Activated naive CD8-positive, alpha-beta T cell treated with anti-CD3 and anti-CD28 coated beads for 36 hours (primary cell): Measurements from ENCODE around the gene ARHGAP12. TPM values are rescaled to one million over a fixed set of nuclear protein-coding genes. Genes with fewer than 3 reads are reported as not detected.

Experiments used
- DNase-seq: peaks from one replicate; pipeline ENCODE4 v3.0.0; 2021
- H3K27ac Mint-ChIP-seq: one replicate; pipeline ENCODE4 v1.8.0; 2022; ENCODE audit warnings: mild to moderate bottlenecking, moderate library complexity, mixed read lengths
- H3K27me3 Mint-ChIP-seq: one replicate; pipeline ENCODE4 v1.8.0; 2022; ENCODE audit warnings: mild to moderate bottlenecking, mixed read lengths
- H3K36me3 Mint-ChIP-seq: one replicate; pipeline ENCODE4 v1.8.0; 2021; ENCODE audit warnings: mild to moderate bottlenecking, mixed read lengths
- H3K4me1 Mint-ChIP-seq: one replicate; pipeline ENCODE4 v1.8.0; 2021; ENCODE audit warnings: mixed read lengths
- H3K4me3 Mint-ChIP-seq: one replicate; pipeline ENCODE4 v1.8.0; 2022; ENCODE audit warnings: mild to moderate bottlenecking, moderate library complexity, mixed read lengths
- H3K9me3 Mint-ChIP-seq: one replicate; pipeline ENCODE4 v1.8.0; 2022; ENCODE audit warnings: mixed read lengths
- total RNA-seq, 2 experiments: library from RNA; stranded (reverse); gene quantifications; one replicate each; pipeline ENCODE4 v1.2.3, GENCODE V29; 2021

ARHGAP12 gene
- total RNA-seq, 2 experiments from 2014 or later, result 2.8 to 3.4 TPM

- peaks cover 16% of the 10 kb centered on the region for H3K9me3 Mint-ChIP-seq
- no peaks in the 10 kb centered on the region for H3K27me3 Mint-ChIP-seq
- DNase-seq, result no peak
- no peak overlapping the region for H3K4me3 Mint-ChIP-seq
- H3K27ac Mint-ChIP-seq, result no peak overlapping the region
- peaks cover 13% of the 10 kb centered on the region for H3K36me3 Mint-ChIP-seq
- H3K4me1 Mint-ChIP-seq, result peaks cover 17% of the 10 kb centered on the region
Observed at GRCh38 chr10:31956200-31956946, 27.7 kb upstream of the ARHGAP12 start.

- no peaks in the 10 kb centered on the region for H3K27me3 Mint-ChIP-seq
- H3K36me3 Mint-ChIP-seq, result peaks cover 13% of the 10 kb centered on the region
- H3K4me3 Mint-ChIP-seq, result no peak overlapping the region
- peaks cover 18% of the 10 kb centered on the region for H3K9me3 Mint-ChIP-seq
- DNase-seq, result no peak
- H3K27ac Mint-ChIP-seq, result no peak overlapping the region
- H3K4me1 Mint-ChIP-seq, result peaks cover 11% of the 10 kb centered on the region
Observed at GRCh38 chr10:31954410-31955191, 26.0 kb upstream of the ARHGAP12 start.

- no peak for DNase-seq
- Mint-ChIP-seq H3K4me3 (no peak overlapping the region), H3K36me3 (peaks cover 13% of the 10 kb centered on the region), H3K27me3 (no peaks in the 10 kb centered on the region), H3K9me3 (peaks cover 18% of the 10 kb centered on the region), H3K27ac (no peak overlapping the region), H3K4me1 (peaks cover 7% of the 10 kb centered on the region)
Observed at GRCh38 chr10:31953480-31953879, 24.8 kb upstream of the ARHGAP12 start.

GRCh38 chr10:31953080-31953479 is 24.4 kb upstream of the ARHGAP12 start:
- no peak overlapping the region for H3K4me3 Mint-ChIP-seq
- H3K36me3 Mint-ChIP-seq, result peaks cover 13% of the 10 kb centered on the region
- no peak overlapping the region for H3K27ac Mint-ChIP-seq

DNA sequence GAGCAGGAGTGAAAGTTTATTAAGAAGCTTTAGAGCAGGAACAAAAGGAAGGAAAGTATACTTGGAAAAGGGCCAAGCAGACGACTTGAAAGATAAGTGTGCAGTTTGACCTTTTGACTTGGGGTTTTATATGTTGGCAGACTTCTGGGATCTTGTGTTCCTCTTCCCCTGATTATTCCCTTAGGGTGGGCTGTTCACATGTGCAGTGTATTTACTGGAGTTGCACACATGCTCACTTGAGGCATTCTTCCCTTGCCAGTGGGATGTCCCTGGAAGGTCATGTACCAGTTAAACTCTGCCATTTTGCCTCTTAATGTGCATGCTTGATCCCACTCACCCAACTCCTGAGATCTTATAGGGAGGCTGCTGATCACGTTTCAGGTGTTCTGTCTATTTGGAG is 23.4 kb upstream of the ARHGAP12 start:
- DNase-seq, result no peak
- Mint-ChIP-seq H3K4me3 (no peak overlapping the region), H3K9me3 (peaks cover 18% of the 10 kb centered on the region), H3K36me3 (peaks cover 13% of the 10 kb centered on the region), H3K27me3 (no peaks in the 10 kb centered on the region), H3K27ac (no peak overlapping the region), H3K4me1 (peaks cover 7% of the 10 kb centered on the region)

More at GRCh38 chr10:31953080-31953479, 24.4 kb upstream of the ARHGAP12 start:
- DNase-seq, result no peak
- Mint-ChIP-seq H3K27me3 (no peaks in the 10 kb centered on the region), H3K9me3 (peaks cover 18% of the 10 kb centered on the region), H3K4me1 (peaks cover 7% of the 10 kb centered on the region)

- no peak overlapping the region for H3K27ac Mint-ChIP-seq
- H3K4me3 Mint-ChIP-seq, result no peak overlapping the region
- peaks cover 7% of the 10 kb centered on the region for H3K4me1 Mint-ChIP-seq
- no peaks in the 10 kb centered on the region for H3K27me3 Mint-ChIP-seq
- peaks cover 1% of the 10 kb centered on the region for H3K36me3 Mint-ChIP-seq
- DNase-seq, result no peak
- H3K9me3 Mint-ChIP-seq, result peaks cover 8% of the 10 kb centered on the region
Observed at GRCh38 chr10:31949266-31949665, 20.6 kb upstream of the ARHGAP12 start.

DNA sequence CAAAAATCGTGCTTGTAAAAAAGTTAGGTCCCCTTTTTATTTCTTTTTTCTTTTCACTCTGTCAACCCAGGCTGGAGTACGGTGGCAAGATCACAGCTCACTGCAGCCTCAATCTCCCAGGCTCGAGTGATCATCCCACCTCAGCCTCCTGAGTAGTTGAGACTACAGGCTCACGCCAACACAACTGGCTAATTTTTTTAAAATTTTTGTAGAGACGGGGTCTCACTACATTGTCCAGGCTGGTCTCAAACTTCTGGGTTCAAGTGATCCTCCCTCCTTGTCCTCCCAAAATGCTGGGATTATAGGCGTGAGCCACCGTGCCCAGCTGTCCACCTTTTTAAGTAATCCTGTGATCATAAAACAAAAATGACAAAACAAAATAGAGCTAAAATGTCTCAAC is 19.4 kb upstream of the ARHGAP12 start:
- Mint-ChIP-seq H3K36me3 (no peaks in the 10 kb centered on the region), H3K4me3 (no peak overlapping the region), H3K27ac (no peak overlapping the region)

DNA sequence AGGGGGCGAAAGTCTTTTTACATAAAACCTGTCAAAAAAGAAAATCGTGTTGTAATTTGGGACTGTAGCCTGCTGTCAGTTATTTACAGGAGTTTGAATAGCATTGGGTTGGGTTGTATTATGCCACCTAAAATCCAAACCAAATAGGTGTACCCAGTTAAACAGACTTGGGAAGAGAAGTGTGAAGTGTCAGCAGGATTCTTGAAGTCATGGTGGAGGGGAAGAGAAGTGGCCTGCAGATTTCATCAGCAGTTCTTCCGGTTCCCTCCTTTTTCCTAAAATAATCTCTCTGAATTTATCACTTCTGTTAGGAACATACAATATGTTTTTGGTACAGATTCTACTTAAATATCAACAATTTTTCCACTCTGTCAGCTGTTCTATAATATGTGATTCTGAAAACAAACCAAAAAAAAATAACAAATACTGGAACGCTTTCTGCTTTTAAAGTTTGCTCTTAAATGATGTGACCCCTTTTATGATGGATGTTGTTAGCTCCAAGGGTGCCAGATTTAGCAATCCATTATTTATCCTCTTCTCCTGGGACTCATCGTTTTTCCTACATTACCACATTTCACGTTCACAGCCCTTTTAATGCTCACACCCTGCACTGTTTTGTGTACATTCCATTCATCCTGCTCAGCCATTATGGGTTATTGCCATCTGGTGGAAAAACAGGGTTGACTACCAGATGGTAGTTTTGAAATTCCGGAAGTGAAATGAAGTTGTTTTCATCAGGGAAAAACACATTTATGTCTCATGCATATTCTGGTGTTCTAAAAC is 18.7 kb upstream of the ARHGAP12 start:
- Mint-ChIP-seq H3K4me1 (peaks cover 7% of the 10 kb centered on the region), H3K4me3 (no peak overlapping the region), H3K36me3 (no peaks in the 10 kb centered on the region)

More for the DNA sequence above, 19.4 kb upstream of the ARHGAP12 start:
- no peak for DNase-seq
- H3K4me1 Mint-ChIP-seq, result peaks cover 7% of the 10 kb centered on the region
- H3K9me3 Mint-ChIP-seq, result peaks cover 3% of the 10 kb centered on the region
- H3K27me3 Mint-ChIP-seq, result no peaks in the 10 kb centered on the region

GRCh38 chr10:31945392-31945791 is 16.8 kb upstream of the ARHGAP12 start:
- peaks cover 11% of the 10 kb centered on the region for H3K4me1 Mint-ChIP-seq
- no peak for DNase-seq

More for the DNA sequence above, 18.7 kb upstream of the ARHGAP12 start:
- H3K27ac Mint-ChIP-seq, result no peak overlapping the region
- no peak for DNase-seq
- no peaks in the 10 kb centered on the region for H3K27me3 Mint-ChIP-seq
- peaks cover 3% of the 10 kb centered on the region for H3K9me3 Mint-ChIP-seq

GRCh38 chr10:31944071-31944433 is 15.4 kb upstream of the ARHGAP12 start:
- Mint-ChIP-seq H3K27ac (no peak overlapping the region), H3K4me1 (peaks cover 16% of the 10 kb centered on the region), H3K36me3 (no peaks in the 10 kb centered on the region), H3K4me3 (no peak overlapping the region), H3K27me3 (no peaks in the 10 kb centered on the region), H3K9me3 (no peaks in the 10 kb centered on the region)
- no peak for DNase-seq

More at GRCh38 chr10:31945392-31945791, 16.8 kb upstream of the ARHGAP12 start:
- H3K27ac Mint-ChIP-seq, result no peak overlapping the region
- no peak overlapping the region for H3K4me3 Mint-ChIP-seq
- H3K27me3 Mint-ChIP-seq, result no peaks in the 10 kb centered on the region
- H3K9me3 Mint-ChIP-seq, result no peaks in the 10 kb centered on the region
- H3K36me3 Mint-ChIP-seq, result no peaks in the 10 kb centered on the region

DNA sequence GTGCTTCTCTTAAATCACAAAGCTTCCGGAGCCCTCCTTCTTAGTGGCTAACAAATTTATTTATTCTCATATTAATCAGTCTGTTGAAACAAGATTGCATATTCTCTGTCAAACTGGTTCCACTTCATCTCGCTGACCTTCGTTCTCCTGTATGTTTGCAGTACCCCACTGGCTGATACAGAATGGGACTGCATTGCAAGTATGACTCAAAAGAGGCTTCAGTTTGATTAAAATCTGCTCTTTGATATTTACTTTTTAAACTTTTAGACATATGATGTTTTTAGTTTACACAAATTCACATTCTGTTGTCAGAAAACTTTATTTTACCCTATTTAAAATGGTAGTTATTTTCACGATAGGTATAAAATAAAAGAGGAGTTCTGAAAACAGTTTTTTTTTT is 14.3 kb upstream of the ARHGAP12 start:
- Mint-ChIP-seq H3K9me3 (no peaks in the 10 kb centered on the region), H3K27me3 (no peaks in the 10 kb centered on the region), H3K4me3 (no peak overlapping the region)

DNA sequence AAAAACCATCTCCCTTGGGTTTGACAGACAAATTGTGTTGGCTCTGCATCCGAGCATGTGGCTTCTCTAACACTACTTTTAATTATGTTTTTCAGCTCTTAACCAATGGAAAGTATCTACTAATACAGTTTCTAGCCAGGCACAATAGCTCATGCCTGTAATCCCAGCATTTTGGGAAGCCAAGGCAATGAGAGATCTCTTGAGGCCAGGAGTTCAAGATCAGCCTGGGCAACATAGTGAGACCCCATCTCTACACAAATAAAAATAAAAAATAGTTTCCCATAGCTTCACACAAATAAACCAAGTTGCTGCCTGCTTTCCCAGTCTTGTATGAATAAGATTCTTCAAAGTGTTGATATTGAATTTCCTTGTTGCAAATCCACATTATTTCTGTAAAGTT is 13.8 kb upstream of the ARHGAP12 start:
- Mint-ChIP-seq H3K9me3 (no peaks in the 10 kb centered on the region), H3K27ac (no peak overlapping the region), H3K36me3 (no peaks in the 10 kb centered on the region), H3K4me1 (peaks cover 16% of the 10 kb centered on the region), H3K27me3 (no peaks in the 10 kb centered on the region), H3K4me3 (no peak overlapping the region)
- no peak for DNase-seq

More for the DNA sequence above, 14.3 kb upstream of the ARHGAP12 start:
- Mint-ChIP-seq H3K36me3 (no peaks in the 10 kb centered on the region), H3K4me1 (peaks cover 16% of the 10 kb centered on the region), H3K27ac (no peak overlapping the region)
- no peak for DNase-seq

DNA sequence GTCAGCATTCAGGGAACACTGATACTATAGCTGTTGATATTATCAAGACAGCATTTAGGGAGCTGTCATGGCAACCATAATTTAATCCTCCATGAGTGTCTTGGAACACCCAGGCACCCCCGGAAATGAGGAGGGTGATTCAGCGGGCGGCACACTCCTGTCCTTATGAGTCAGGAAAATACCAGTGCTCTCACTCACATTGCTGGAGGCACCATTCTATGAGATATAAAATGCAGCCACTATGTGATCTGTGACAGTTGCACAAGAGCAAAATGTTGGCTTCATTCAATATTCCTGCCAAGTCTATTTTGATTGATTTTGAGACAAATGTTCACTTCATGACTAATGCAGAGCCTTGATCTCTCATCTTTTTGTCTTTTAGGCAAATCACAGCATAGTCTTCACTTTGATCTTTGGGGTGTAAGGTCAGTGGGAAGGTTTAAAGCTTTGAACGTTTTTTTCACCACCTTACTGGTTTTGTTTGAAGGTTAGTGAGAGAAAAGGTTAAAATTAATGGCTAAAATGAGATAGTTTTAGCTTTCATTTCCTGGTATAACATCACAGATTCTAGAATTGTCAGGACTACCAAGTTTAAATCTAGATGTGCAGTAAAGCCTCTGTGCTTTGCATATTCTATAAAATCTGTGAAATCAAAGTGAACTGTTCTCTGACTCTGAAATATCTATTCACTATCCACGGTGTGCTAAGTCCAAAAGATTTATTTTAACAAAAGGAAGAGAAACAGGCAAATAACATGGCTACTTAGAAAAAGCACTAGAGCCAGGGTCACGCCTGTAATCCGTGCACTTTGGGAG is 12.4 kb upstream of the ARHGAP12 start:
- DNase-seq, result no peak
- Mint-ChIP-seq H3K9me3 (no peaks in the 10 kb centered on the region), H3K27ac (no peak overlapping the region), H3K4me1 (peaks cover 16% of the 10 kb centered on the region), H3K27me3 (no peaks in the 10 kb centered on the region), H3K36me3 (no peaks in the 10 kb centered on the region), H3K4me3 (no peak overlapping the region)
